Mucosa of descending colon (tissue), 3 donors: Measurements from ENCODE around the gene SLC9B1. TPM values are rescaled to one million over a fixed set of nuclear protein-coding genes. Genes with fewer than 3 reads are reported as not detected.
A peak's percentile ranks its signal among the peaks of the same experiment; 100 is the strongest.

ENCODE experiments used
- ATAC-seq: fragments of 200-7000 bp; cut with Tn5 transposase; one replicate; pipeline ENCODE4 v1.9.1; 2020; ENCODE audit warnings: mild to moderate bottlenecking, moderate library complexity
- DNase-seq, 3 donors: peaks; one replicate each; pipeline ENCODE4 v3.0.0-alpha.2; 2020
- H3K36me3 ChIP-seq: fragments of 200-600 bp; one replicate; pipeline ENCODE4 v1.8.0; 2021; ENCODE audit warnings: low read depth, mild to moderate bottlenecking
- H3K4me1 ChIP-seq: fragments of 200-600 bp; one replicate; pipeline ENCODE4 v1.8.0; 2021; ENCODE audit warnings: low read depth, mild to moderate bottlenecking
- H3K4me3 ChIP-seq: fragments of 200-600 bp; one replicate; pipeline ENCODE4 v1.8.0; 2021; ENCODE audit warnings: mild to moderate bottlenecking
- H3K9me3 ChIP-seq: fragments of 200-600 bp; one replicate; pipeline ENCODE4 v1.8.0; 2021; ENCODE audit warnings: mild to moderate bottlenecking
- CTCF ChIP-seq: fragments of 200-600 bp; IDR thresholded peaks from one replicate; pipeline ENCODE4 v1.8.0; 2022; ENCODE audit warnings: antibody characterized with exemption, mild to moderate bottlenecking
- intact Hi-C, 2 donors: fragments of 100-400 bp; cut with DNase I in 1 of 2; cut with micrococcal nuclease in 1 of 2; formaldehyde crosslinking; loops; one replicate each; pipeline versions ENCODE4 v1.11.0 to v1.11.1; 2022; cut with DNase I, micrococcal nuclease
- total RNA-seq, 3 donors: library from RNA; stranded (reverse); fragmentation: NEBNext Ultra II Directional in 2 of 3; extraction: Animal tissue kit (Norgen Biotek cat#: 25700) in 2 of 3; gene quantifications; one replicate each; pipeline versions ENCODE4 v1.2.1 to v1.2.4, GENCODE V29; 2021 to 2023
- donor health status: DM: no; HTN: no; CAD: no; lungs with moderate emphysema.
- donor health status: DM: no; HTN: no; CAD: no.
- donor health status: DM: no; HTN: yes; CAD: no.

The SLC9B1 gene
- total RNA-seq, 3 donors from 2014 or later: 0.65 to 1.4 TPM; not detected in 1

- Histone ChIP-seq H3K9me3 (no peaks in the 10 kb centered on the region), H3K36me3 (no peaks in the 10 kb centered on the region), H3K4me1 (no peaks in the 10 kb centered on the region), H3K4me3 (no peak overlapping the region)
- no peak for ATAC-seq
- no peak for DNase-seq
- intact Hi-C loops: no loop called here
- TF ChIP-seq CTCF: no peak
Observed at GRCh38 chr4:103052145-103052544, 32.6 kb upstream of the SLC9B1 start.

GRCh38 chr4:103050736-103051436 lies 31.4 kb upstream of the SLC9B1 start:
- ATAC-seq (no peak), DNase-seq (no peak)
- intact Hi-C loops: no loop called here
- Histone ChIP-seq H3K9me3 (no peaks in the 10 kb centered on the region), H3K36me3 (no peaks in the 10 kb centered on the region), H3K4me1 (no peaks in the 10 kb centered on the region), H3K4me3 (no peak overlapping the region)
- TF ChIP-seq CTCF: no peak

- TF ChIP-seq CTCF: peak; percentile 43
- Histone ChIP-seq H3K36me3 (no peaks in the 10 kb centered on the region), H3K4me1 (no peaks in the 10 kb centered on the region), H3K9me3 (no peaks in the 10 kb centered on the region), H3K4me3 (no peak overlapping the region)
- ATAC-seq (peak; percentile 80), DNase-seq (peak in 1 of 3 donors; percentile 28)
- intact Hi-C loops: no loop called here
Observed at GRCh38 chr4:103046416-103047290, 27.1 kb upstream of the SLC9B1 start.

GRCh38 chr4:103044183-103044582 lies 24.7 kb upstream of the SLC9B1 start:
- no peak for TF ChIP-seq CTCF
- Histone ChIP-seq H3K36me3 (no peaks in the 10 kb centered on the region), H3K4me3 (no peak overlapping the region), H3K4me1 (no peaks in the 10 kb centered on the region), H3K9me3 (no peaks in the 10 kb centered on the region)
- no peak for ATAC-seq
- intact Hi-C loops: no loop called here
- no peak for DNase-seq

GRCh38 chr4:103036169-103036568 lies 16.7 kb upstream of the SLC9B1 start:
- no peak for TF ChIP-seq CTCF
- no peaks in the 10 kb centered on the region for H3K36me3 ChIP-seq
- ATAC-seq (no peak), DNase-seq (no peak)
- no peaks in the 10 kb centered on the region for H3K9me3 ChIP-seq
- intact Hi-C loops: no loop called here
- no peaks in the 10 kb centered on the region for H3K4me1 ChIP-seq
- no peak overlapping the region for H3K4me3 ChIP-seq
